Lung (tissue), 12 donors: Measurements from ENCODE around the gene DENND1B. TPM values are rescaled to one million over a fixed set of nuclear protein-coding genes. Genes with fewer than 3 reads are reported as not detected.

Experiments
- ATAC-seq: fragments of 200-7000 bp; cut with Tn5 transposase; one replicate; pipeline ENCODE4 v1.9.1; 2020; ENCODE audit warnings: moderate number of reproducible peaks; ENCODE audit not compliant: insufficient read depth, low FRiP score
- DNase-seq, 3 donors: peaks; one replicate each; pipeline ENCODE4 v3.0.0-alpha.2; 2013 to 2017
- H3K27ac ChIP-seq, 2 donors: one replicate each; pipeline ENCODE4 v1.5.1; 2013; ENCODE audit warnings: mild to moderate bottlenecking in 2 of 2, moderate library complexity in 2 of 2, control low read depth in 1 of 2, inconsistent platforms in 1 of 2, low read depth in 1 of 2, low read length in 1 of 2
- H3K27me3 ChIP-seq, 3 donors: one replicate each; pipeline ENCODE4 v1.5.1; 2013; ENCODE audit warnings: low read length in 2 of 3; ENCODE audit not compliant: control insufficient read depth in 3 of 3, insufficient read depth in 3 of 3
- H3K36me3 ChIP-seq, 4 donors: one replicate each; pipeline ENCODE4 v1.5.1; 2013; ENCODE audit warnings: low read length in 4 of 4, mild to moderate bottlenecking in 1 of 4, moderate library complexity in 1 of 4; ENCODE audit not compliant: control insufficient read depth in 4 of 4, insufficient read depth in 4 of 4
- H3K4me1 ChIP-seq, 5 donors: one replicate each; pipeline ENCODE4 v1.5.1; 2013; ENCODE audit warnings: low read length in 5 of 5, mild to moderate bottlenecking in 2 of 5, moderate library complexity in 1 of 5; ENCODE audit not compliant: control insufficient read depth in 5 of 5, insufficient read depth in 5 of 5
- H3K4me3 ChIP-seq: one replicate; pipeline ENCODE4 v1.5.1; 2013; ENCODE audit warnings: mild to moderate bottlenecking, control low read depth, moderate library complexity
- H3K9ac ChIP-seq, 2 donors: one replicate each; pipeline ENCODE4 v1.5.1; 2013; ENCODE audit warnings: low read length in 2 of 2, control low read depth in 1 of 2; ENCODE audit not compliant: insufficient read depth in 1 of 2
- H3K9me3 ChIP-seq, 4 donors: one replicate each; pipeline ENCODE4 v1.5.1; 2013; ENCODE audit warnings: low read length in 3 of 4, mild to moderate bottlenecking in 1 of 4, moderate library complexity in 1 of 4; ENCODE audit not compliant: control insufficient read depth in 4 of 4, insufficient read depth in 3 of 4
- CTCF ChIP-seq: IDR thresholded peaks from 2 replicates; pipeline ENCODE4 v1.5.1; 2012; ENCODE audit warnings: mild to moderate bottlenecking; ENCODE audit errors: control extremely low read depth, extremely low read depth
- WGBS, 2 donors: extraction: QIAGEN DNeasy Blood & Tissue Kit; methylation state at CpG; one replicate each; pipeline ENCODE4 v1.1.7; 2013; 5-methylcytosine and 5-hydroxymethylcytosine counted together
- polyA plus RNA-seq, 2 donors: library from polyadenylated mRNA; stranded (reverse); fragments of 200-250 nt; gene quantifications; one replicate each; pipeline ENCODE4 v1.2.1, GENCODE V29; 2013
- total RNA-seq, 2 donors: library from RNA; depleted of rRNA in 1 of 2; stranded (reverse); fragments of >200 nt in 1 of 2; gene quantifications; one replicate each; pipeline ENCODE4 v1.2.1, GENCODE V29; 2014 to 2021
- donor health status: control.
- donor health status: control.
- donor health status: Bipolar disorder and iron deficiency.
- donor health status: healthy.
- donor health status: DM: yes; HTN: yes; CAD: no.

The DENND1B gene
- total and polyA plus RNA-seq, 4 donors = 2.7 to 41.0 (median 10.1) TPM

- Histone ChIP-seq H3K9me3 (no peaks in the 10 kb centered on the region), H3K9ac (no peak overlapping the region), H3K4me3 (no peak overlapping the region), H3K27ac (no peak overlapping the region), H3K4me1 (peaks cover 0 to 4% (median 0%) of the 10 kb centered on the region in 5 donors), H3K36me3 (no peaks in the 10 kb centered on the region), H3K27me3 (no peaks in the 10 kb centered on the region)
- no peak for ATAC-seq
- TF ChIP-seq CTCF = no peak
- DNase-seq = no peak
- 64 to 77% methylated on average over 3 of the region's 3 CpGs for WGBS, 2 donors
These were observed 7.6 kb upstream of the DENND1B start for GRCh38 chr1:197782722-197783360.

- Histone ChIP-seq H3K36me3 (no peaks in the 10 kb centered on the region), H3K4me3 (no peak overlapping the region), H3K27ac (no peak overlapping the region), H3K9me3 (no peaks in the 10 kb centered on the region), H3K27me3 (no peaks in the 10 kb centered on the region), H3K4me1 (peaks cover 0 to 4% (median 0%) of the 10 kb centered on the region in 5 donors), H3K9ac (no peak overlapping the region)
- no peak for TF ChIP-seq CTCF
- ATAC-seq = no peak
- WGBS, 2 donors = 53 to 64% methylated on average over 2 of the region's 2 CpGs
- no peak for DNase-seq
These were observed 6.9 kb upstream of the DENND1B start for GRCh38 chr1:197781968-197782721.

- Histone ChIP-seq H3K36me3 (no peaks in the 10 kb centered on the region), H3K9me3 (no peaks in the 10 kb centered on the region), H3K27ac (no peak overlapping the region), H3K9ac (no peak overlapping the region), H3K27me3 (no peaks in the 10 kb centered on the region), H3K4me3 (no peak overlapping the region), H3K4me1 (peaks cover 0 to 7% (median 0%) of the 10 kb centered on the region in 5 donors)
- no peak for TF ChIP-seq CTCF
- DNase-seq = no peak
- ATAC-seq = no peak
These were observed 4.6 kb upstream of the DENND1B start for GRCh38 chr1:197779921-197780320.
